ENCODE results near the gene ZP1.

DNA sequence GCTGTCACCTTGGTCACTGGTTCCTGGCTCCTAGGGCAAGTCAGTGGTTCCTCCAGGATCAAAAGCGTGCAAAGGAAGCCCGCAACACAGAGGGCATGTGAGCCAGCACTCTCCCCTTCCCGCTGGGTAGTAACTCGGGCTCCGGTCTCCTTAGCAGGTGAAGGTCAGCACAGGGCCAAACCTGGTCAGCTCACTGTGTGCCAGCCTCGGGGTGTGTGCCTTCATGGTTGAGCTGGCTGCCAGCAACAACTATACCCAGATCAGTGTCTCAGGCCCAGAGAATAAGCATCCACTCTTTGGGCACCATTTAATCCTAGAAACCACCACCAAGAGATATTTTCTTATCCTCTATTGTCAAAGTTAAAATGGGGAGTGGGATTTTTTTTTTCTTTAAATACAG lies 41.6 kb upstream of the ZP1 start:
- TF ChIP-seq, protein P1, sequence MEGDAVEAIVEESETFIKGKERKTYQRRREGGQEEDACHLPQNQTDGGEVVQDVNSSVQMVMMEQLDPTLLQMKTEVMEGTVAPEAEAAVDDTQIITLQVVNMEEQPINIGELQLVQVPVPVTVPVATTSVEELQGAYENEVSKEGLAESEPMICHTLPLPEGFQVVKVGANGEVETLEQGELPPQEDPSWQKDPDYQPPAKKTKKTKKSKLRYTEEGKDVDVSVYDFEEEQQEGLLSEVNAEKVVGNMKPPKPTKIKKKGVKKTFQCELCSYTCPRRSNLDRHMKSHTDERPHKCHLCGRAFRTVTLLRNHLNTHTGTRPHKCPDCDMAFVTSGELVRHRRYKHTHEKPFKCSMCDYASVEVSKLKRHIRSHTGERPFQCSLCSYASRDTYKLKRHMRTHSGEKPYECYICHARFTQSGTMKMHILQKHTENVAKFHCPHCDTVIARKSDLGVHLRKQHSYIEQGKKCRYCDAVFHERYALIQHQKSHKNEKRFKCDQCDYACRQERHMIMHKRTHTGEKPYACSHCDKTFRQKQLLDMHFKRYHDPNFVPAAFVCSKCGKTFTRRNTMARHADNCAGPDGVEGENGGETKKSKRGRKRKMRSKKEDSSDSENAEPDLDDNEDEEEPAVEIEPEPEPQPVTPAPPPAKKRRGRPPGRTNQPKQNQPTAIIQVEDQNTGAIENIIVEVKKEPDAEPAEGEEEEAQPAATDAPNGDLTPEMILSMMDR (conservative IDR thresholded peaks at IDR 0.05; ENCODE audit: low read depth in 2 of 2): no peak
- no peak for TF ChIP-seq EZH2 (IDR thresholded peaks at IDR 0.05; ENCODE audit: low read depth, unreplicated experiment)
- no peak for TF ChIP-seq POLR2AphosphoS5 (IDR thresholded peaks at IDR 0.05; ENCODE audit: low read depth)
- TF ChIP-seq STAT1 (IDR thresholded peaks at IDR 0.05; ENCODE audit: unreplicated experiment): no peak
- TF ChIP-seq, protein P2, sequence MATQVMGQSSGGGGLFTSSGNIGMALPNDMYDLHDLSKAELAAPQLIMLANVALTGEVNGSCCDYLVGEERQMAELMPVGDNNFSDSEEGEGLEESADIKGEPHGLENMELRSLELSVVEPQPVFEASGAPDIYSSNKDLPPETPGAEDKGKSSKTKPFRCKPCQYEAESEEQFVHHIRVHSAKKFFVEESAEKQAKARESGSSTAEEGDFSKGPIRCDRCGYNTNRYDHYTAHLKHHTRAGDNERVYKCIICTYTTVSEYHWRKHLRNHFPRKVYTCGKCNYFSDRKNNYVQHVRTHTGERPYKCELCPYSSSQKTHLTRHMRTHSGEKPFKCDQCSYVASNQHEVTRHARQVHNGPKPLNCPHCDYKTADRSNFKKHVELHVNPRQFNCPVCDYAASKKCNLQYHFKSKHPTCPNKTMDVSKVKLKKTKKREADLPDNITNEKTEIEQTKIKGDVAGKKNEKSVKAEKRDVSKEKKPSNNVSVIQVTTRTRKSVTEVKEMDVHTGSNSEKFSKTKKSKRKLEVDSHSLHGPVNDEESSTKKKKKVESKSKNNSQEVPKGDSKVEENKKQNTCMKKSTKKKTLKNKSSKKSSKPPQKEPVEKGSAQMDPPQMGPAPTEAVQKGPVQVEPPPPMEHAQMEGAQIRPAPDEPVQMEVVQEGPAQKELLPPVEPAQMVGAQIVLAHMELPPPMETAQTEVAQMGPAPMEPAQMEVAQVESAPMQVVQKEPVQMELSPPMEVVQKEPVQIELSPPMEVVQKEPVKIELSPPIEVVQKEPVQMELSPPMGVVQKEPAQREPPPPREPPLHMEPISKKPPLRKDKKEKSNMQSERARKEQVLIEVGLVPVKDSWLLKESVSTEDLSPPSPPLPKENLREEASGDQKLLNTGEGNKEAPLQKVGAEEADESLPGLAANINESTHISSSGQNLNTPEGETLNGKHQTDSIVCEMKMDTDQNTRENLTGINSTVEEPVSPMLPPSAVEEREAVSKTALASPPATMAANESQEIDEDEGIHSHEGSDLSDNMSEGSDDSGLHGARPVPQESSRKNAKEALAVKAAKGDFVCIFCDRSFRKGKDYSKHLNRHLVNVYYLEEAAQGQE (IDR thresholded peaks at IDR 0.05; ENCODE audit: unreplicated experiment): no peak
- TF ChIP-seq EZH2phosphoT487 (IDR thresholded peaks at IDR 0.05; ENCODE audit: unreplicated experiment): no peak
- no peak for TF ChIP-seq CREB1 (CRISPR knock-in tag; IDR thresholded peaks at IDR 0.05; ENCODE audit: low read depth)
- TF ChIP-seq, protein P3, sequence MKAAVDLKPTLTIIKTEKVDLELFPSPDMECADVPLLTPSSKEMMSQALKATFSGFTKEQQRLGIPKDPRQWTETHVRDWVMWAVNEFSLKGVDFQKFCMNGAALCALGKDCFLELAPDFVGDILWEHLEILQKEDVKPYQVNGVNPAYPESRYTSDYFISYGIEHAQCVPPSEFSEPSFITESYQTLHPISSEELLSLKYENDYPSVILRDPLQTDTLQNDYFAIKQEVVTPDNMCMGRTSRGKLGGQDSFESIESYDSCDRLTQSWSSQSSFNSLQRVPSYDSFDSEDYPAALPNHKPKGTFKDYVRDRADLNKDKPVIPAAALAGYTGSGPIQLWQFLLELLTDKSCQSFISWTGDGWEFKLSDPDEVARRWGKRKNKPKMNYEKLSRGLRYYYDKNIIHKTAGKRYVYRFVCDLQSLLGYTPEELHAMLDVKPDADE (IDR thresholded peaks at IDR 0.05): no peak

Measured in GM23338 (cell line).